Panc1 (cell line): ENCODE data around the gene PCDHGB5. TPM values are rescaled to one million over a fixed set of nuclear protein-coding genes. Genes with fewer than 3 reads are reported as not detected.

ENCODE experiments used
- ATAC-seq: fragments of 200-7000 bp; cut with Tn5 transposase; 2 replicates; pipeline ENCODE4 v1.9.1; 2020; ENCODE audit warnings: mild to moderate bottlenecking, moderate library complexity
- BruUV-seq: library from RNA; stranded (reverse); fragments of 400-500 nt; replicated peaks from 2 replicates; lab custom pipeline; 2021; lab: Mats Ljungman, UMichigan
- CTCF ChIA-PET: fragments of 300-600 bp; sonication (Branson Sonifier 250); formaldehyde crosslinking; loops from one replicate; lab custom pipeline; 2022; ENCODE audit warnings: antibody characterized with exemption; lab: Charles Lee
- POLR2A ChIA-PET: fragments of 300-600 bp; sonication (Branson Sonifier 250); formaldehyde crosslinking; loops from one replicate; lab custom pipeline; 2022; ENCODE audit warnings: antibody characterized with exemption; lab: Charles Lee
- DNase-seq: peaks from one replicate; pipeline ENCODE4 v3.0.0-alpha.2; 2010; ENCODE audit warnings: low read depth, low spot score
- H3K27ac ChIP-seq: 2 replicates; pipeline ENCODE4 v1.5.1; 2011; ENCODE audit warnings: mild to moderate bottlenecking, low read length, inconsistent platforms
- H3K27me3 ChIP-seq: fragments of 200-500 bp; sonication (Bioruptor generic); 2 replicates; pipeline ENCODE4 v1.6.0; 2014; ENCODE audit warnings: low read length, inconsistent platforms; ENCODE audit not compliant: control insufficient read depth, insufficient read depth
- H3K36me3 ChIP-seq: fragments of 200-500 bp; sonication (Bioruptor generic); 2 replicates; pipeline ENCODE4 v1.5.1; 2014; ENCODE audit warnings: inconsistent platforms, mild to moderate bottlenecking, low read length, moderate library complexity; ENCODE audit not compliant: control insufficient read depth, insufficient read depth
- H3K4me1 ChIP-seq: 2 replicates; pipeline ENCODE4 v1.5.1; 2011; ENCODE audit warnings: inconsistent platforms, mild to moderate bottlenecking, low read length, moderate library complexity; ENCODE audit not compliant: control insufficient read depth, insufficient read depth
- H3K4me3 ChIP-seq, 2 experiments: 2 replicates each; pipeline ENCODE4 v1.5.1; 2011 to 2012; ENCODE audit warnings: low read depth in 2 of 2, low read length in 2 of 2, mild to moderate bottlenecking in 2 of 2, inconsistent platforms in 1 of 2, moderate library complexity in 1 of 2
- H3K9me3 ChIP-seq: fragments of 200-500 bp; sonication (Bioruptor generic); 2 replicates; pipeline ENCODE4 v1.5.1; 2014; ENCODE audit warnings: low read depth, mild to moderate bottlenecking, inconsistent platforms, low read length, moderate library complexity; ENCODE audit not compliant: control insufficient read depth, insufficient read depth
- CTCF ChIP-seq: fragments of 450-650 bp; IDR thresholded peaks from 2 replicates; pipeline ENCODE4 v1.5.1; 2017; ENCODE audit warnings: mild to moderate bottlenecking
- POLR2AphosphoS5 ChIP-seq: IDR thresholded peaks from 2 replicates; pipeline ENCODE4 v1.6.1; 2012; ENCODE audit warnings: mild to moderate bottlenecking, low read depth, low read length, moderate library complexity
- REST ChIP-seq, 2 experiments: IDR thresholded peaks; 2 replicates each; pipeline ENCODE4 v1.6.1; 2011 to 2012; ENCODE audit warnings: low read depth in 2 of 2, control low read depth in 1 of 2, low read length in 1 of 2, mild to moderate bottlenecking in 1 of 2, moderate library complexity in 1 of 2; ENCODE audit not compliant: insufficient read depth in 1 of 2
- SIN3A ChIP-seq: IDR thresholded peaks from 2 replicates; pipeline ENCODE4 v1.6.1; 2012; ENCODE audit warnings: low read depth, mild to moderate bottlenecking, low read length, moderate library complexity, borderline replicate concordance; ENCODE audit not compliant: insufficient read depth
- TCF7L2 ChIP-seq: IDR thresholded peaks from 2 replicates; pipeline ENCODE4 v1.6.1; 2011; ENCODE audit warnings: mild to moderate bottlenecking, low read depth, low read length, inconsistent platforms
- in situ Hi-C: cut with HindIII; loops from 2 replicates; pipeline ENCODE4 v1.10.0; 2016; ENCODE audit warnings: low sequenced_read_pairs, low pct_unique_long_range_greater_than_20kb
- intact Hi-C: fragments of 100-400 bp; cut with micrococcal nuclease; formaldehyde crosslinking; loops from one replicate; pipeline ENCODE4 v1.10.0; 2022; ENCODE audit not compliant: unreplicated experiment
- total RNA-seq: library from RNA; stranded (reverse); gene quantifications from one replicate; pipeline ENCODE4 v1.2.1, GENCODE V29; 2021; ENCODE audit not compliant: unreplicated experiment

The PCDHGB5 gene
- total RNA-seq, 1 experiment from 2014 or later: 0.87 TPM

GRCh38 chr5:141351591-141351990 lies 46.2 kb upstream of the PCDHGB5 start:
- intact Hi-C loops: loop anchor here (10.0 kb wide), 1 partner anchor 173 kb away; no protein-coding TSS in a partner anchor
- TF ChIP-seq TCF7L2: no peak
- Histone ChIP-seq H3K27me3 (no peaks in the 10 kb centered on the region; the same call in 1 of the 2 replicates), H3K27ac (no peak overlapping the region), H3K36me3 (no peaks in the 10 kb centered on the region), H3K9me3 (no peaks in the 10 kb centered on the region), H3K4me1 (no peaks in the 10 kb centered on the region), H3K4me3 (no peak overlapping the region)
- BruUV-seq: no TSS peak
- in situ Hi-C loops: no loop called here
- ChIA-PET CTCF (no interaction called here), POLR2A (no interaction called here)
- ATAC-seq (no peak), DNase-seq (no peak)

GRCh38 chr5:141354900-141355469 lies 42.8 kb upstream of the PCDHGB5 start, which contains the start of gene PCDHGA4:
PCDHGA4 (plus strand) TSS chr5:141355021; CDS start chr5:141355108, 87 bp downstream.
- DNase-seq (no peak), ATAC-seq (no peak)
- Histone ChIP-seq H3K27me3 (no peaks in the 10 kb centered on the region; the same call in 1 of the 2 replicates), H3K27ac (no peak within 1 kb of the TSS), H3K4me1 (no peaks in the 10 kb centered on the region), H3K4me3 (no peak within 1 kb of the TSS), H3K36me3 (no peaks in the 10 kb centered on the region), H3K9me3 (no peaks in the 10 kb centered on the region)
- CTCF ChIA-PET: no interaction called here
- intact Hi-C loops (loop anchor here (10.0 kb wide), 1 partner anchor 170 kb away; no protein-coding TSS in a partner anchor), in situ Hi-C loops (no loop called here)
- TF ChIP-seq CTCF (peak; percentile 54), SIN3A (no peak), TCF7L2 (no peak)
- BruUV-seq: no TSS peak
- POLR2A ChIA-PET: interaction anchor here (0.6 kb wide), 1 partner anchor 247 kb away, joined by 3 read pairs; no protein-coding TSS in a partner anchor

- Histone ChIP-seq H3K4me1 (no peaks in the 10 kb centered on the region), H3K36me3 (no peaks in the 10 kb centered on the region), H3K4me3 (no peak overlapping the region), H3K27me3 (no peaks in the 10 kb centered on the region; the same call in 1 of the 2 replicates), H3K27ac (no peak overlapping the region), H3K9me3 (no peaks in the 10 kb centered on the region)
- intact Hi-C loops (loop anchor here (10.0 kb wide), 1 partner anchor 169 kb away; no protein-coding TSS in a partner anchor), in situ Hi-C loops (no loop called here)
- POLR2A ChIA-PET: no interaction called here
- CTCF ChIA-PET: interaction anchor here (0.8 kb wide), 1 partner anchor 202 kb away, joined by 3 read pairs; no protein-coding TSS in a partner anchor
- DNase-seq (no peak), ATAC-seq (no peak)
- BruUV-seq: no TSS peak
- TF ChIP-seq TCF7L2: no peak
- TF ChIP-seq CTCF: no peak
- no peak for TF ChIP-seq POLR2AphosphoS5
- TF ChIP-seq SIN3A: no peak
- no peak for TF ChIP-seq REST (IDR thresholded peaks at IDR 0.05; ENCODE audit: insufficient read depth in 1 of 2, low read depth in 2 of 2, low read length in 1 of 2)
Measured at GRCh38 chr5:141355641-141356040, 42.1 kb upstream of the PCDHGB5 start.
